Measurements from ENCODE around the gene FAM83B.

Gene FAM83B

GRCh38 chr6:54891536-54891935 is 45.0 kb downstream of the FAM83B start (continued):
- TF ChIP-seq ZNF449 (tag by site-specific recombination; IDR thresholded peaks at IDR 0.05) = no peak
- no peak for TF ChIP-seq ZNF580 (tag by site-specific recombination; IDR thresholded peaks at IDR 0.05)
- no peak for TF ChIP-seq ZNF211 (tag by site-specific recombination; IDR thresholded peaks at IDR 0.05; ENCODE audit: low read depth)

- CTCF ChIA-PET = interaction anchor here (0.7 kb wide), 1 partner anchor 53 kb away, joined by 3 read pairs; no protein-coding TSS in a partner anchor
- Histone ChIP-seq H3K9me3 (ENCODE audit: control insufficient read depth, insufficient read depth, low read depth, low read length) (no peaks in the 10 kb centered on the region), H3K4me3 (ENCODE audit: low read depth, low read length) (no peak overlapping the region), H3K36me3 (ENCODE audit: control insufficient read depth in 2 of 2, insufficient read depth in 1 of 2, low read length in 2 of 2) (no peaks in the 10 kb centered on the region), H3K4me1 (ENCODE audit: control insufficient read depth, insufficient read depth, low read length) (no peaks in the 10 kb centered on the region; the same call in 1 of the 2 replicates), H3K27ac (ENCODE audit: extremely low read depth, low read depth, low read length) (no peak overlapping the region)
- POLR2A ChIA-PET = no interaction called here
- TF ChIP-seq ZNF660 (tag by site-specific recombination; IDR thresholded peaks at IDR 0.05) (0 out of 2 replicates have a peak, but pooled peaks have one; percentile 61), PBX3 (CRISPR knock-in tag; IDR thresholded peaks at IDR 0.05) (no peak), ZNF398 (tag by site-specific recombination; IDR thresholded peaks at IDR 0.05) (0 out of 2 replicates have a peak, but pooled peaks have one; percentile 12), ZNF747 (tag by site-specific recombination; IDR thresholded peaks at IDR 0.05) (no peak), CTCF (tag by site-specific recombination; IDR thresholded peaks at IDR 0.05) (no peak)
These were observed 46.3 kb downstream of the FAM83B start for GRCh38 chr6:54892831-54893230.

GRCh38 chr6:54893818-54894217 is 47.2 kb downstream of the FAM83B start:
- H3K4me1 ChIP-seq (ENCODE audit: control insufficient read depth, insufficient read depth, low read length) = no peaks in the 10 kb centered on the region; the same call in 1 of the 2 replicates
- H3K4me3 ChIP-seq (ENCODE audit: low read depth, low read length) = no peak overlapping the region
- H3K9me3 ChIP-seq (ENCODE audit: control insufficient read depth, insufficient read depth, low read depth, low read length) = no peaks in the 10 kb centered on the region
- TF ChIP-seq ZNF324 (tag by site-specific recombination; IDR thresholded peaks at IDR 0.05) (no peak), PATZ1 (tag by site-specific recombination; IDR thresholded peaks at IDR 0.05) (no peak), ZBTB11 (tag by site-specific recombination; conservative IDR thresholded peaks at IDR 0.05; ENCODE audit: low read depth) (no peak), ZNF521 (tag by site-specific recombination; IDR thresholded peaks at IDR 0.05) (no peak)
- POLR2A ChIA-PET = no interaction called here
- H3K27ac ChIP-seq (ENCODE audit: extremely low read depth, low read depth, low read length) = no peak overlapping the region
- CTCF ChIA-PET = interaction anchor here (0.5 to 0.6 kb wide), 2 partner anchors 24 to 41 kb away, joined by 3 read pairs; no protein-coding TSS in a partner anchor
- no peaks in the 10 kb centered on the region for H3K36me3 ChIP-seq (ENCODE audit: control insufficient read depth in 2 of 2, insufficient read depth in 1 of 2, low read length in 2 of 2)

Data from HEK293 (cell line).